Dendritic cell treated with granulocyte-macrophage colony-stimulating factor and Interleukin-4, amounts not matched to agents 40 ng/mL and 50 ng/mL, for 4 days (primary cell): ENCODE data around the gene SLC2A13.

Source experiments
- H3K27ac Mint-ChIP-seq: one replicate; pipeline ENCODE4 v1.8.0; 2022; ENCODE audit warnings: mild to moderate bottlenecking, mixed read lengths
- H3K27me3 Mint-ChIP-seq: one replicate; pipeline ENCODE4 v1.8.0; 2022; ENCODE audit warnings: mild to moderate bottlenecking, mixed read lengths
- H3K36me3 Mint-ChIP-seq: one replicate; pipeline ENCODE4 v1.8.0; 2022; ENCODE audit warnings: low read depth, mixed read lengths
- H3K4me1 Mint-ChIP-seq: one replicate; pipeline ENCODE4 v1.8.0; 2022; ENCODE audit warnings: low read depth, mixed read lengths
- H3K4me3 Mint-ChIP-seq: one replicate; pipeline ENCODE4 v1.8.0; 2022; ENCODE audit warnings: mild to moderate bottlenecking, moderate library complexity, mixed read lengths
- H3K9me3 Mint-ChIP-seq: one replicate; pipeline ENCODE4 v1.8.0; 2022; ENCODE audit warnings: mixed read lengths
- intact Hi-C: fragments of 100-400 bp; cut with micrococcal nuclease; formaldehyde crosslinking; loops from one replicate; pipeline ENCODE4 v1.15.0; 2022

SLC2A13 gene

DNA sequence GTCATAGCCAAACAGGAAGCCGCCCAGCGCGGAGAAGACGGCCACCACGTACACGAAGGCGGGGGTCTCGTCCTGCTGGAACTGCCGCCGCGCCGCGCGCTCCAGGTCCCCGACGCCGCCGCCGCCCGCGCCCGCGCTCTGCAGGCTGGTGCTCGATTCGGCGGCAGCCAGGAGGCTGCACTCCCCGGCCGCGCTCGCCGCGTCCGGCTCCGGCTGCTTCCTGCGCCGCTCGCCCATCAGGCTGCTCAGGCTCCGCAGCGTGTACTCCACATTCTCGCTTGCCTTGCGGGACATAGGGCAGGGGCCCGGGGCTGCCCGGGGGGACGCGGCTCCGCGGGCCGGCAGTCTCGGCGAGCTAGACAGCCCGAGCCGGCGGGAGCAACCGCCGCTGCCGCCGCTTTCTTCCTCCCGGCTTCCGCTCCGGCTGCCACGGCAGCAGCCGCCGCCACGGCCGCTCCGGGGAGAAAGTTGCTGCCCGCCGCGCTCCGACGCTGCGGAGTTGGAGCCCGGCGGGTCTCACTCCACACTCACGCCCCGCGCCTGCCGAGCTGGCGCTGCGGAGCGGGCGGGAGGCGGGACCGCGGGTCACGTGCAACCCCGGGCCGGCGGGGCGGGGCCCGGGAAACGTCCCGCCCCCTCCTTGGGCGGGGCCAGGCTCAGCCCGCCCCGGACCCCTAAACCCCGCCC, at the start of gene SLC2A13:
Gene SLC2A13 (minus strand): TSS at position 567 of the 687 bp plus-strand sequence. CDS start 273 bp downstream, at position 294.
- H3K9me3 Mint-ChIP-seq = no peaks in the 10 kb centered on the region
- H3K4me3 Mint-ChIP-seq = peak within 1 kb of the TSS; percentile 80
- peak within 1 kb of the TSS; percentile 56 for H3K27ac Mint-ChIP-seq
- peaks cover 37% of the 10 kb centered on the region for H3K4me1 Mint-ChIP-seq
- peaks cover 32% of the 10 kb centered on the region for H3K27me3 Mint-ChIP-seq
- H3K36me3 Mint-ChIP-seq = no peaks in the 10 kb centered on the region
- intact Hi-C loops = loop anchor here (5.0 kb wide), 2 partner anchors 207 to 338 kb away; no protein-coding TSS in a partner anchor

DNA sequence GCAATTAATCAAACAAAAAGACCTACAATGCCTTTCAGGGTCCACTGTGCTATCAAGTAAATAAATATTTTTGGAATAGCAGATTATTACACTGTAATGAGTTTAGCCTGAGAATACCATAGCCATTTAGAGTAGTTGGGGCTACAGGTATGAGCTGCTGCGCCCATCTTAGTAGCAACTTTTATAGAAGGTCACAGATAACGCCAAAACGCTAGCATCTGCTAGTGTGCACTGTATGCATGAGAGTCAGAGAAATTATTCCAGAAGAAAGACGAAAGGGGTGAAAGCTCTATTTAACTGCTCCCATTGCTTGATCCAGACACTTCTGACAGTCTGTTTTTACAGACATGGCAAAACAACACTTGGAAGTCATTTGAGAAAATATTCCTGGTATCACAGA, 48.5 kb upstream of the SLC2A13 start:
- no peak overlapping the region for H3K27ac Mint-ChIP-seq
- H3K36me3 Mint-ChIP-seq = no peaks in the 10 kb centered on the region
- peaks cover 50% of the 10 kb centered on the region for H3K4me1 Mint-ChIP-seq
- intact Hi-C loops = loop anchor here (5.0 kb wide), 1 partner anchor 108 kb away; no protein-coding TSS in a partner anchor
- H3K9me3 Mint-ChIP-seq = no peaks in the 10 kb centered on the region
- no peak overlapping the region for H3K4me3 Mint-ChIP-seq
- H3K27me3 Mint-ChIP-seq = peaks cover 32% of the 10 kb centered on the region

DNA sequence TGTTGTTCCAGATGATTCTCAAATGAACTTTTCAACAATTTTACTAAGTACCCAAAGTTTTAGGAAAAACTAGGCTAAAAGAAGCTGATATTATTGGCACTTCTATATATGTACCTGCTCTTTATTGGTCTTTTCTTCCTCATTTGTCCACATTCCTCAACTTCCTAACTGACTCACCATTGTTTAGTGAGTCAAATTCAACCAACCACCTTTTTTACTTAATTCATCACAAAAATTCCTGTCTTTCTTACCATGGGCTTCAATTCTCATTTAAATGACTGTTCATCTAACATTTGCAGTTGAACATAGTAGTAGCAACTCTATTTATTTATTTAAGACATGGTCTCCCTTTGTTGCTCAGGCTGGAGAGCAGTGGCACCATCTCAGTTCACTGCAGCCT, 47.6 kb upstream of the SLC2A13 start:
- intact Hi-C loops = loop anchor here (2.0 to 5.0 kb wide), 2 partner anchors 109 to 159 kb away; no protein-coding TSS in a partner anchor
- H3K4me1 Mint-ChIP-seq = peaks cover 42% of the 10 kb centered on the region
- no peak overlapping the region for H3K4me3 Mint-ChIP-seq
- no peak overlapping the region for H3K27ac Mint-ChIP-seq
- H3K9me3 Mint-ChIP-seq = no peaks in the 10 kb centered on the region
- H3K27me3 Mint-ChIP-seq = peaks cover 31% of the 10 kb centered on the region
- H3K36me3 Mint-ChIP-seq = no peaks in the 10 kb centered on the region

DNA sequence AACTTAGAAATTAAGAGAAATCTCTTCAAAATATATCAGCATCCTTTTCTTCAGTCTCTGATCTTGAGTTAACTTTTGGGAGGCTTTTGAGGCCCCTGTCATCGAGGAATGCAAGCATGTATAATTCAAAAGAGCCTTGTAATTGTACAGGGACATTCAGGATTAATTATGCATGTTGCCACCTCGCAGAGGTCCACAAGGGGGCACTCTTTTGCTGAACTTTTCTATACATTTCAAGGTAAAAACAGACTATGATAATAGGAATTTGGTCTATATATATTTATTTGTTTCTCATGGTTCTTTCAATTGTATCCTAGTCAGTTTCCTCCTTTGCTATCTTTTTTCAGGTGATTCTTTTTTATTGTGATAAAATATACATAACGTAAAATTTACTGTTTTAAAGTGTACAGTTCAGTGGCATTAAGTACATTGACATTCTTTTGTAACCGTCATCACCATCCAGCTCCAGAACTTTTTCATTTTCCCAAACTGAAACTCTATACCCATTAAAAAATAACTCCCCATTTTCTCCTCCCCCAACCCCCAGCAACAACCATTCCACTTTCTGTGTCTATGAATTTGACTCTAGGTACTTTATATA, 47.0 kb upstream of the SLC2A13 start:
- H3K27me3 Mint-ChIP-seq = peaks cover 30% of the 10 kb centered on the region
- intact Hi-C loops = loop anchor here (2.0 to 5.0 kb wide), 2 partner anchors 109 to 160 kb away; no protein-coding TSS in a partner anchor

DNA sequence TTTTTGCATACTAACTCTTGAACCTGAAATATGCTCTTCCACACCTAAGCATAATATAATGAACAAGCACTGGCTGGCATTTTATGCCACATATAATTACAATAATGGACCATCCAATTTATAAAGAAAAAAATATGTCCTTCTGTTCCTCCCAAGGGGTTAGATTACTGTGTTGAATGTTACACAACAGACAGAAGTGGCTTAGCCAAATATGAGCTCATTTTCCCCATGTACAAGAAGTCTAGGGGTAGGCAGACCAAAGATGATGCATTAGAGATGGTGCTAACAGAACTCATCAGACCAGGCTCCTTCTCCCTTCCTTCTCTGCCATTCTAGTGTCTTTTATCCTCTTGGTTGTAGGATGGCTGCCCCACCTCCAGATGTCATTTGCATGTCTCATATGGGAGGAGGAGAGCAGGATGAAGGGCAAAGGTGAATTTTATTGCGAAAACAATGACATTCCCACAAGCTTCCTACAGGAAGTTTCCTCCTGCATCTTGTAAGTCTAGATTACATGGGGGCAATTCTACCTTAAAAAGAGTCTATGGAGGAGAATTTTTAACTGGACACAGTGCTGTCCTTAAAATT, 43.9 kb upstream of the SLC2A13 start:
- Mint-ChIP-seq H3K36me3 (no peaks in the 10 kb centered on the region), H3K27ac (no peak overlapping the region), H3K27me3 (peaks cover 25% of the 10 kb centered on the region), H3K4me1 (peaks cover 29% of the 10 kb centered on the region), H3K9me3 (peaks cover 9% of the 10 kb centered on the region), H3K4me3 (no peak overlapping the region)
- intact Hi-C loops = loop anchor here (5.0 kb wide), 1 partner anchor 113 kb away; no protein-coding TSS in a partner anchor

More for the DNA sequence above, 47.0 kb upstream of the SLC2A13 start:
- peaks cover 38% of the 10 kb centered on the region for H3K4me1 Mint-ChIP-seq
- no peaks in the 10 kb centered on the region for H3K9me3 Mint-ChIP-seq
- H3K36me3 Mint-ChIP-seq = no peaks in the 10 kb centered on the region
- H3K4me3 Mint-ChIP-seq = no peak overlapping the region
- no peak overlapping the region for H3K27ac Mint-ChIP-seq

DNA sequence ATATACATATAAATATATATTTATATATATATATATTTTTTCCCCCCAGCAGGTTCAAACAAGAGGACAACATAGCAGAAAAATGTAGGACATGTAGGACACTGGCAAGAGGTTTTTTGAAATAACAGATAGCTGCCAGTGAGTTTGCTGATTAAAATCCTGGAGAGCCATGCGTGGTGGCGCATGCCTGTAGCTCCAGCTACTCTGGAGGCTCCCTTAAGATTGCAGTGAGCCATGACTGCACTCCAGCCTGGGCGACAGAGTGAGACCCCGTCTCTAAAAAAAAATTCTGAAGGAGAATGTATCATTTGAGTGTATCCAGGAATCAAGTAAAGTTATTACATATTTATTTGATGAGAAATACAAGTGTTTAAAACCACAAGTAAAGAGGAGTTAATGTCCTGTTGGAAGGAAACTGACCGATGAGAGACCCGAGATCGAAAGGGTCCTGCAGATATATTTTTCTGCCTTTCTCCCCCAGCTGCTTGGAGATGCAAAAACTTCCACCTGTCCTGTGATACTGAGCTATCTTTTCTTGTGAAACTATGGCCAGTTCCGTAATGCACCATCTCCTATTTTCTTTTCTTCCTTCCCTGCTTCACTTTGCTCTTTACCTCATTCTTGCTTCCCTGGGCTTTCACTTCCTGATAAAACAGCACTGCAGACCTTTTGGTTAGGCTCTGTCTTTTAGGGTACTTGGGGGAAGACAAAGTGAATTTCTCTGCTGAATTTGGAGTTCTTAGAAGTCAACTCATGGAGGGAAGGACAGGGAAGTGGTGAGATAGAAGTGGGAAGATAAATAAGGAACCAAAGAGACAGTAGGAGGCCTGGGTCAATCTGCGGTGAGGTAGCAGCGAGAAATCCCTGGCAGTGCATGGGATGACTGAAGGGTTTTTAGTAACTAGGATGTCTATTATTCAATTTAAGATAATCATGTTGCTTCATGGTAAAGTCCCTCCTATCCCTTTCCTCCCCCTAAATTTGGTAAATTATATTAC, 41.2 kb upstream of the SLC2A13 start:
- Mint-ChIP-seq H3K27ac (no peak overlapping the region), H3K36me3 (no peaks in the 10 kb centered on the region), H3K4me1 (peaks cover 14% of the 10 kb centered on the region), H3K27me3 (peaks cover 24% of the 10 kb centered on the region), H3K9me3 (peaks cover 9% of the 10 kb centered on the region), H3K4me3 (no peak overlapping the region)
- intact Hi-C loops = no loop called here

DNA sequence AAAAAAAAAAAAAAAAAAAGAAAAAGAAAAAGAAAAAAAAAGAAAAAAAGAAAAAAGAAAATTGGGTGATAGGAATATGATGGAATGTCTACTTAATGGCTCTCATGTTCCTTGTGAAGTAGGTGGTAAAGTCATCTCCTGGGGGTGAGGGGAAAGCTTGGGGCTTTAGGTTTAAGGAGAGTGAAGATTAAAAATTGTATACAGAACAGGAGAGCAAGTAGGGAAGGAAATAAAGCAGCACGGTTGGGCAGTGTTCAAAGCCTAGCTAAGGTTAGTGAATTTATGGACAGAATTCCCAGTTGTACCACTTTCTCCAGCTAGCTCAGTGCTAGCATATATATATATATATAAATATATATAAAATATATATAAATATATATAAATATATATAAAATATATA, 40.0 kb upstream of the SLC2A13 start:
- peaks cover 9% of the 10 kb centered on the region for H3K9me3 Mint-ChIP-seq
- H3K27me3 Mint-ChIP-seq = peaks cover 23% of the 10 kb centered on the region
- peaks cover 14% of the 10 kb centered on the region for H3K4me1 Mint-ChIP-seq
- H3K27ac Mint-ChIP-seq = no peak overlapping the region
- intact Hi-C loops = no loop called here
- H3K4me3 Mint-ChIP-seq = no peak overlapping the region
- H3K36me3 Mint-ChIP-seq = no peaks in the 10 kb centered on the region

DNA sequence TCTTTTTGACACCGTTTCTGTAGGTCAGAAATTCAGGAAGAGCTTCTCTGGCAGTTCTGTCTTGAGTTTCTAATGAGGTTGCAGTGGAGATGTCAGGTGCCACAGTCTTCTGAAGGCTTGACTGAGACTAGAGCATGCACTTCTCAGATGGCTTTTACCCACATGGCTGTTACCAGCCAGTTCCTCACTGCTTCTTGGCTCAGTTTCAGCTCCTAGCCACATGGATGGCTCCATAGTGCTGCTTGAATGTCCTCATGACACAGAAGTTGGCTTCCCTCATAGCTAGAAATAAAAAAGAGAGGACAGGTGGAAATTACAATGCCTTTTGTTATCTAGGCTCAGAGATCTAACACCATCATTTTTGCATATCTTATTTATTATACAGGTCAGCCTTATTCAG, 38.1 kb upstream of the SLC2A13 start:
- no peak overlapping the region for H3K4me3 Mint-ChIP-seq
- intact Hi-C loops = no loop called here
- H3K4me1 Mint-ChIP-seq = peaks cover 14% of the 10 kb centered on the region
- no peak overlapping the region for H3K27ac Mint-ChIP-seq
- H3K27me3 Mint-ChIP-seq = peaks cover 10% of the 10 kb centered on the region
- peaks cover 9% of the 10 kb centered on the region for H3K9me3 Mint-ChIP-seq
- no peaks in the 10 kb centered on the region for H3K36me3 Mint-ChIP-seq

DNA sequence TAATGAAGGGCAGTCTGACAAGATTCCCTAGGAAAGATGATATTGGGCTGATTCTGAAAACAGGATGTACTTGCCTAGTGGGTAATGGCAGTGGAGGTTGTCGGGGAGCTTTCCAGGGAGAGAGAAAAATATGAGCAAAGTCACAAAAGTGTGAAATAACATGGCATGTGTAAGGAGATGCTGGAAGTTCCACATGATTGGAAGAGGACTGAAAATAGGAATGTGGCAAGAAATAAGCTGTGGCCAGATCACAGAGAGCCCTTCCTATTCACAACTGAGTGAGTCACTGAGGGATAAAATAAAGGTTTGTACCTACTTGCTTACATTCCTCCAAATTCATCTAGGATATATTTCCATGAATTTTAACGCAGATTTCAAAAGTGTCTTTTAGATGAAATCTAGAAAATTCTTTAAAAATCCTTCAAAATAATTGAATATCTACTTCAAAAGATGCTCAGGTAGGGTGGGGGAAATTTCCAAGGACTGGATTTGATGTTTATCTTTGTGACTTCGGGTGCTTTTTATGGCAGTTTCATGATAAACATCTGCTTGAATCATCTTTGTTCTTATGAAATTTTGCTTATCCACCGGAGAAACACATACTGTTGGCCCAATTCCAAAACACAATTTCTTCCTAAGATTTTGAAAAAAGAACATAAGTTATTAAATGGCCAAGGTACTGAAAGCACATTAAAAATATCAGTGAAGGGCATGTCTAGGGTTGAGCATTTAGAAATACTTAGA, 36.3 kb upstream of the SLC2A13 start:
- H3K4me3 Mint-ChIP-seq = no peak overlapping the region
- H3K36me3 Mint-ChIP-seq = no peaks in the 10 kb centered on the region
- peaks cover 16% of the 10 kb centered on the region for H3K4me1 Mint-ChIP-seq
- intact Hi-C loops = no loop called here
- peaks cover 22% of the 10 kb centered on the region for H3K9me3 Mint-ChIP-seq
- H3K27me3 Mint-ChIP-seq = peaks cover 12% of the 10 kb centered on the region
- no peak overlapping the region for H3K27ac Mint-ChIP-seq

DNA sequence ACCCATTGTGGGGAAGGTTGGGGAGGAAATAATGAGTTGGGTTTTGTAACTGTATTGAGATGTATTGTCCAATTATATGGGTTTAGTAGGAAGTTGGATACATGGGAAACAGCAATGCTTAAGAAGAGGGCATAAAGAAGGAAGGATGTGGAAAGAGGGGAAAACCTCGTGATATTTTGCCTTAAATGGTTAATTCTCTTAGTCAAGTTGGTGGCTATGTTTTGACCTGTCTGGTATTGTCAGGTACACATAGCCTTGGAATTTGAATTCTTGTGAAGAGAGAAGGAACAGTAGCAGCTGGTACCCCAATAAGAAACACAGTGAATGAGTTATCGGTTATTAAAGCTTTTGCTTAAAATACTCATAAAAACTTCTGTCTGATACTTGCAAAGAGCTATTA, 32.6 kb upstream of the SLC2A13 start:
- H3K36me3 Mint-ChIP-seq = no peaks in the 10 kb centered on the region
- no peak overlapping the region for H3K4me3 Mint-ChIP-seq
- H3K9me3 Mint-ChIP-seq = peaks cover 14% of the 10 kb centered on the region
- H3K27ac Mint-ChIP-seq = peak overlapping the region; percentile 44
- peaks cover 10% of the 10 kb centered on the region for H3K4me1 Mint-ChIP-seq
- peaks cover 6% of the 10 kb centered on the region for H3K27me3 Mint-ChIP-seq
- intact Hi-C loops = no loop called here

DNA sequence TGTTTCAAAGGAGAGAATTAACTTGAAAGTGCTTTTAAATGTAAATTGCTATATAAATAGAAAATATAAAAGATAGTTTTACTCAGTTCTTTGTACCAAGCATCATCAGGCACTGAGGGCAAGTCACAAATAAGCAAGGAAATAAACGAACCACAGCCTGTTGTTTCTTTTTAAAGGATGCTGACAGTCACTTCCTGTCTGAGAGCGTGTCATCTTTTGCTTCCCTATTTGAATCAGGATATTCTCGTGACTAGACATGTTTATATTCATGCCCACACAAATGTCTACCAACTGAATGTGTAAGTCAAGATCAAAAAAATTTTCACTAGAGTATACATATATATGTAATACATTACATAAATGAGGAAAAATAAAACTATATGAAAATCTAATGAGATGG, 31.4 kb upstream of the SLC2A13 start:
- H3K27ac Mint-ChIP-seq = no peak overlapping the region
- intact Hi-C loops = no loop called here
- H3K4me1 Mint-ChIP-seq = peaks cover 10% of the 10 kb centered on the region
- peaks cover 14% of the 10 kb centered on the region for H3K9me3 Mint-ChIP-seq
- H3K4me3 Mint-ChIP-seq = no peak overlapping the region
- H3K36me3 Mint-ChIP-seq = no peaks in the 10 kb centered on the region
- H3K27me3 Mint-ChIP-seq = peaks cover 6% of the 10 kb centered on the region

DNA sequence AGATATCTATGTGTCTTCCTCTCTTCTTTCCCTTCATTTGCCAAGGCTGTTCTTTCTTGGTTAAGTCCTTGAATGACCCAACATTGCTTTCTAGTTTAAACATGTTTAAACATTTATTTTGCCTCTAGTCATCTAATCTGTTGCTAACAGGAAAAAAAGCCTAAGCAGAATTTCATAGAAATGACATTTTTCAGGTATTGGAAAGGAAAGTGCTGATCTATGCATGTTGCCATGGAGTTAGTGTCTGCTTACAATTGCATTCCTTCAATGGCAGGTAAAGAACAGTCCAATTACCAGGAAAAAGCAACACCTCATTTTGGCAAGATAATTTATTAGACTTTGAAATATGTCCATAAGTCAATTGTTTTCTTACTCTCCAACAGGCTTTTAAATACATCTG, 21.5 kb upstream of the SLC2A13 start:
- intact Hi-C loops = no loop called here
- no peaks in the 10 kb centered on the region for H3K36me3 Mint-ChIP-seq
- H3K9me3 Mint-ChIP-seq = no peaks in the 10 kb centered on the region
- H3K27ac Mint-ChIP-seq = no peak overlapping the region
- no peaks in the 10 kb centered on the region for H3K27me3 Mint-ChIP-seq
- no peak overlapping the region for H3K4me3 Mint-ChIP-seq
- no peaks in the 10 kb centered on the region for H3K4me1 Mint-ChIP-seq

DNA sequence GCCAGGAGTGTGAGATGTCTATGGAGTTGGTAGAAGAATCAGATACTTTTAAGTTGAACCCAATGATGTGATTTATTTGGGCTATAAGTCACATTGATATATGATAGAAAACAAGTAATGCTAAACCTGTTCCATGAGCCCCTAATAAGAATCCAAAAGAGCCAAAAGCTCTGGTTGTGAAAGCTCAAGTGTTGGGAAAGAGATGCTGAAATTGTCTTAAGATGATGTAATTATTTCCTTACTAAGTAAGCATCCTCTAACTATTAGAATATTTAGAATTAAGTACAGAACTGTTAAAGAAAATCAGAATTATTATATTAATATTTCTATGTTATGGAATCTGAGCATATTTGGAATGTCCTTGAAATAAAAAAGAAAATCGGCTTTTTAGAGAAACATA, 17.6 kb upstream of the SLC2A13 start:
- Mint-ChIP-seq H3K4me3 (no peak overlapping the region), H3K36me3 (no peaks in the 10 kb centered on the region), H3K4me1 (no peaks in the 10 kb centered on the region), H3K9me3 (no peaks in the 10 kb centered on the region), H3K27me3 (no peaks in the 10 kb centered on the region), H3K27ac (no peak overlapping the region)
- intact Hi-C loops = no loop called here
